GM19463 (cell line): ENCODE data around the gene FAM171A1.

Source experiments
- ATAC-seq: cut with Tn5 transposase; IDR thresholded peaks from one replicate; pipeline ENCODE4 v1.9.1; 2021; ENCODE audit warnings: mild to moderate bottlenecking, moderate library complexity; ENCODE audit not compliant: unreplicated experiment

FAM171A1 gene

GRCh38 chr10:15181576-15182156 lies 189.4 kb downstream of the FAM171A1 start:
- ATAC-seq, result no peak

DNA sequence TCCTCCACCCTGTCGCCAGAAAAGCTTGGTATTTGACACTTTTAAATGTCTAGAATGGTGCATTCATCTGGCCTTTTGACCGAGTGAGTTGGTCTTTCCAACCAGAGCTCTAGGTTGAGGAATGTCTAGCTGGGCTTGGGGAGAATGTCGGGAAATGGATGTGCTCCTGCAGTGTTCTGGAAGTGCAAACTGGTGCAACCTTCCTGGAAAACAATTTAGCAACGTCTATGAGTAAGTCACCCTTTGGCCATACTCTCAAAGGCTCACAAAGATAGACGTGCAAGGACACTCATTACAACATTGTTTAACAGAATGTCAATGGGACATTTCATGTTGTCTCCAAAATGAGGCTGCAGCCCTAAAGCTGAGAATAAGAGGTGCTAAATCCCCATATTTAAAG lies 190.4 kb downstream of the FAM171A1 start:
- no peak for ATAC-seq

DNA sequence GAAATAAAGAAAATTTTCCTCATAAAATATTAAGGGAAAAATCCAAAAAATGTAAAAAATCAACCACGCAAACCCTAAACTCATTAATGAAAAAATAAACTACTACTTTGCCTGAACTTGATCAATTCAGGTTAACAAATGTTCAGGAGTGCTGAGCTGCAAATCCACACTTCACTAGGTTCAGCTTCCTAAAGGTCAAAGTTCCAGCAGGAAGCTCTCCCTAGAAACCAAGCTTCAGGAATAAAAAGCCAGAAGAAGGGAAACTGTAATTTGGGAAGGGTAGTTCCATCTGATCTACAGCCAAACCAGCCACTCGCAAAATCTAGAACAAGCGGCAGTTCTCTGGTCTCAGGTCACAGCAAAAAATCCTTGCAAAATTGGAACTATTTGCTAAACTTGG lies 194.8 kb downstream of the FAM171A1 start:
- ATAC-seq, result no peak

DNA sequence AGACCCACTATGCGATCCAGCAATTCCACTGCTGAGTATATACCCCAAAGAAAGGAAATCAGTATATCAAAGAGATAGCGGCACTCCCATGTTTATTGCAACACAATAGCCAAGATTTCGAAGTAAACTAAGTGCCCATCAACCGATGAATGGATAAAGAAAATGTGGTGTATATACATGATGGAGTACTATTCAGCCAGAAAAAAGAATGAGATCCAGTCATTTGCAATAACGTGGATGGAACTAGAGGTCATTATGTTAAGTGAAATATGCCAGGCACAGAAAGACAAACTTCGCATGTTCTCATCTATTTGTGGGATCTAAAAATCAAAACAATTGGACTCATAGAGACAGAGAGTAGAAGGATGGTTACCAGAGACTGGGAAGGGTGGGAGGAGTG lies 195.5 kb downstream of the FAM171A1 start:
- ATAC-seq, result no peak

- no peak for ATAC-seq
These were observed 198.7 kb downstream of the FAM171A1 start for GRCh38 chr10:15172306-15172840.

DNA sequence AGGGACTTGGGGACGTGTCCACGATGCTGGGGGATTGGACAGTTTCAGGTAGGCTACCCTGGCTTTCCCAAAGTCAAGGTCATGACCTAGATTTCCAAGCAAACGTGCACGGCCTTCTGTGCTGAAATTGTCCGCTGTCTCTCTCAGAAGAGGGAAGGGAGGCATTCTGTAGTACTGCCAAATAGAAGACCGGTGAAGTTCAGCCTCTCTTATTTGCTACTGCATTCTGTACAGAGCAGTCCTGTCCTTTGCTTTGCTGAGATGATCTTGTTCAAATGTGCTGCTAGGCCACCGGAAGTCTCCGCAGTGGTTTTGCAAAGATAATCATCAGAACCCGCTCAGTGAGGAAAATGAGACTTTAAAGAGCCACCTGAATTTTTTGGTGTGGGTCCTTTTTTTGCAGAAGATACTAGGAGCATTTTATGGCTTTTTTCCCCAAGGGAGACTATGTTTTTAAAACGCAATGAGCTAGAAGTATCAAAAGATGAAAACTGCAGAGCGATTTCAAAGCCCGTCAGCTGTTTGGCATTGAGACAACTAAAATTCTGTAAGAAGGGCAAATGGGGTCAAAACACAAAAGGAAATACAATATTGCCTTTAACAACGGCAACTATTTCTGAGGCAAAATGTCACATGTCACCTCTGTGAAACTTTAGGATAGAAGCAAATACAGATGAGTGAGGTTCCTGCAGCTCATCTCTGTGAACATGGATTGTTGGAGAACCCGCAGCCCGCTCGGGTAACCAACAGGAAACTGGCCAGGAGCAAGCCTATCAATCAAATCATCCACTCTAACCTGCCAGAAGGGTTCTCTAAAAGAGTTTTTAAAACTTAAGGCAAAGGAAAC lies 201.3 kb downstream of the FAM171A1 start:
- ATAC-seq, result no peak

- ATAC-seq, result peak; percentile 46
These were observed 202.1 kb downstream of the FAM171A1 start for GRCh38 chr10:15168786-15169554.

GRCh38 chr10:15168291-15168785 lies 202.8 kb downstream of the FAM171A1 start, which contains the start of gene NMT2:
Gene NMT2, minus strand, starts transcription at chr10:15168693. Its CDS starts 81 bp downstream, at chr10:15168612.
- peak; percentile 82 for ATAC-seq

- peak; percentile 39 for ATAC-seq
These were observed 203.4 kb downstream of the FAM171A1 start for GRCh38 chr10:15167411-15168290.

GRCh38 chr10:15166325-15166724 lies 204.8 kb downstream of the FAM171A1 start:
- ATAC-seq, result no peak

DNA sequence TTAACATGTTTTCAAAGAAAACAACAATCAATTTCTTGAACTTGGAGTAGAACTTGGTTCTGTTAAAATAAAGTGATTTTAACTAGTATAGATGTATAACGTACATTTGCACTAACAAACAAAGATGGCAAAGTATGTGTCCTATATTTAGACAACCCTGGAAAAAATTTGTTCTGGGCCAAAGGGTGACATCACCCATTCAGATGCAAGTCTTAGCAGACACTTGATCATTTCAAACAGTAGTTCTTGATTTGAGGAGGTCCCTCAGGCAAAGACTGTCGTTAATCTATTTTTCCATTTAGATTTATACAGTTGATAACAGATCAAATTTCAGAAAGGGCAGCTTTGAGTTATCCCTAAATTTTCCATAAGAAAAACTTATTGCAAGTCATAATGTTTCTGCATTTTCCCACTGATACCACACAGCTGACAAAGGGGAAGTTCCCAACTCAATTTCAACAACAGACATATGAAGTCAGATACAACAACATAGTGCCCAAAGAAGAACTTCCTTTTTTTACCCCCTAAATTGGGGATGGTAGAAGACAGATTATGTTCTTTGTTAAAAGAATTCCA lies 207.7 kb downstream of the FAM171A1 start:
- no peak for ATAC-seq
